Midbrain (tissue), 1 donor: ENCODE data around the gene PIGZ.

ENCODE experiments used
- DNase-seq: peaks from one replicate; lab custom pipeline; 2025; lab: John Stamatoyannopoulos, UW

PIGZ gene

DNA sequence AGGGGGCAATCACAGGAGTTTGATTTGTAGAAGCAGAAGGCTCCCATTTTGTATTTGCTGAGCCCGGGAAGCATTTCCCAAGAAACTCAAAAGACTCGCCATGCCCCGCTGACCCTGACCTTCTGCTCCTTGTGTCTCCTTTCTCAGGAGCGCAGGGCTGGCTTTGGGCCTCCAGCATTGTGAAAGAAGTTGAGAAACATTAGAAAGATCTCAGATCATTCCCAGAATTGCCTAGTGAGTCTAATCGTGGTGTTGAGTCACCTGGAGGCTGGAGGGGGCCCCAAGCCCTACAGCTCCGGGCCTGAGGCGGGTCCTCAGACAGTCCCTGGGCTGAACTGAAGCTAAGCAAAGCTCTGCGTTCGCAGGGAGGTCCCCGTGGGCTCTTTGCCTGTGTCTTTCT lies 10.9 kb upstream of the PIGZ start:
- no peak for DNase-seq

- no peak for DNase-seq
These were observed 8.3 kb upstream of the PIGZ start for GRCh38 chr3:196976941-196977340.

DNA sequence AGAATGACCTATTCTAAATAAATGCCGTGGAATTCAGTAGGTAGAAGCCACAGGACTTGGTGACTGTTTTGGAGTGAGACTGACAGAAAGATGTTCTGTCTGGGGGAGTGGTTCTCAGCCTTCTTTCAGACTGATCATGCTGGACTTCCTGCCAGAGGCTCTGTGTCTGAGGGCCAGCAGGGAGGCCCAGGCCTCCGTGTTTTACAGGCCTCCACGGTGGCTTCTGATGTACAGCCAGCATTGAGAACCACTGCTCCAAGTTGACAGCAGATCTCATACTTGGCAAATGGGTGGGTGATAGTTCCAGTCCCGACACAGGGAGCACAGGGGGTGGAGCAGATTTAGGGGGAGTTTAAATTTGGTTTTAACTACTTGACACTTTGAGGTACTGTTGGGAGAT lies 6.7 kb upstream of the PIGZ start:
- no peak for DNase-seq

- no peak for DNase-seq
These were observed 6.0 kb upstream of the PIGZ start for GRCh38 chr3:196974661-196975060.

DNA sequence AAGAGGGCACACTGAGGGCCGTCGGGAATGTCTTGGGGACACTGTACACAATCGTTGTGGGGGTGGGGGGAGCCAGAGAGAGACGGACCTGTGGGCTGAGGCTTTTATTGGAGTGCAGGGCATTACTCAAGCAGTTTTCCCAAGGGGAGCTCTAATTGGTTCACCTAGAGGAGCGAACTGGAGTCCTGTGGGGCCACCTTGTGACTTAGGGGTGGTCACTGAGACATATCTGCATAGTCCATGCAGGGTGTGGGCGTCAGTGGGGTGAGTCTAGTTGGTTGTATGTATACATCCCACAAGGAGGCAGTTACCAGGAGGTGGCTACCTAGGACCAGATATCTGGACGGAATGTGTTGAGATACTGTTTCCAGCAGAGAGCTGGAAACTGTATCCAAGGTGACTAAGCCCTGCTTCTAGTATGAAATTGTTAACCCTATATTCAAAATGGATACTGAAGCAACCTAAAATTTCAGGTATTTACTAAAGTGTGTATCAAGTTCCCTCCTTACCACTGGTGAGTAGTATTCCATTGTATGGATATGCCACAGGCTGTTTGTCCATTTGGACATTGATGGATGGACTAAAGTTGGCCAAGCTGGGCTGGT lies 2.6 kb upstream of the PIGZ start:
- no peak for DNase-seq

GRCh38 chr3:196970547-196971093 lies 2.0 kb upstream of the PIGZ start:
- no peak for DNase-seq

DNA sequence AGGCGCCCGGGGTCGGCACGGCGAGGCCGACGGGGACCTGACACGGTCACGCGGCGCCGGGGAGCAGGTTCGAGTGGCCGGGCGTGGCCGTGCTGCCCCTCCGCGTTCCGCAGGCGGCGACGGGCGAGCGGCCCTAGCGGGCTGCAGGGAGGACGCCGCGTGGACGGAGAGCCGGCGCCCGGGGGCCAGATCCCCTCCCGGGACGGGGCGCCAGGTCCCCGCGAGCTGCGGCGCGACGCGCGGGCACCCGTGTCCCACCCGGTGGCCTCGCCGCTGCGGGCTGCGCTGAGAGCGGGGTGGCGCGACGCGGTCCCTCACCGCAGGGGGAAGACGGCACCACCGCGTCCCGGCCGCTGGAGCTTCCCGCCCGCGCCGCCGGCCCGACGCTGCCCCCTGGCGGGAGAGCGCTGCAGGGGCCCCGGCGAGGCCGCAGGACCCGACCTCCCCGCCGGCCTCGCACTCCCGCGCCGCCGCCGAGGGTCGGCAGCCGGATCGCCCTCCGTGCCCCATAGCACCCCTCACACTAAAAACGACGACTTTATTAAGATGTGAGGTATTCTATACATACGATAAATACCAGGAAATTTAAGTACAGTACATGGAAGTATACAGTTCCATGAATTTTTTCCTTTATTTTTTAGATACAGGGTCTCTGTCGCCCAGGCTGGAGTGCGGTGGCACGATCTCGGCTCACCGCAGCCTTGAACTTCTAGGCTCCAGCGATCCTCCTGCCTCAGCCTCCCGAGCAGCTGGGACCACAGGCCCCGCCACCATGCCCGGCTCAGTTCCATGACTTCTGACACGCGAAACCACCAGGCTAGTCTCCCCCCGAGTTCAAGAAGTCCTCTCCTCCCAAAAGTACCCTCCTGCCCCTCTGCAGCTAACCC lies 1.3 kb upstream of the PIGZ start:
- peak; percentile 55 for DNase-seq

DNA sequence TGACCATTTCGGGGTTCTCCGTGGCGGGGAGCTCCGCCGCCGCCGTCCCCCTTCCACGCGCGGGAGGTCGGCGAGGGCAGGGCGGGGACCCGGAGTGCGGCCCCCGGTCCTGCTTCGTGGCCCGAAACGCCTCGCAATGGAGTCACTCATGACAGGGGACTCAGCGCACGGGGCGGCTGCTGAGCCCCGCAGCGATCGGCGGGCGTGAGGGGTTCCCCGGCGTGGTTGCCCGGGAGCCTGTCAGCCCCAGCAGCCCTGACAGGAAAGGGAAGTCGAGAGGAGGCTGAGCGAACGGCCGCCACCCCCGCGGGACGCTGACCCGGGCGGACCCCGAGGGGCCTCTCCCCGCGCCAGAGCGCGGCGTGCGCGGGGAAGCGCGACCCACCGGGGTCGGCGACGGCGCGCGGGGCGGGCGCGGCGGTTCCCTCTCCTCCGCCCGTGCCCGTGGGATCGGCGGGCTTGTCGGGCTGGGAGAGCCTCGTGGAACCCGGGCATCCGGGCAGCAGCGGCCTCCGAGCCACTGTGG lies 564 bp upstream of the PIGZ start:
- DNase-seq: no peak

- no peak for DNase-seq
These were observed 1.0 kb downstream of the PIGZ start for GRCh38 chr3:196967412-196968232.

- no peak for DNase-seq
These were observed 1.9 kb downstream of the PIGZ start for GRCh38 chr3:196966526-196967401.

DNA sequence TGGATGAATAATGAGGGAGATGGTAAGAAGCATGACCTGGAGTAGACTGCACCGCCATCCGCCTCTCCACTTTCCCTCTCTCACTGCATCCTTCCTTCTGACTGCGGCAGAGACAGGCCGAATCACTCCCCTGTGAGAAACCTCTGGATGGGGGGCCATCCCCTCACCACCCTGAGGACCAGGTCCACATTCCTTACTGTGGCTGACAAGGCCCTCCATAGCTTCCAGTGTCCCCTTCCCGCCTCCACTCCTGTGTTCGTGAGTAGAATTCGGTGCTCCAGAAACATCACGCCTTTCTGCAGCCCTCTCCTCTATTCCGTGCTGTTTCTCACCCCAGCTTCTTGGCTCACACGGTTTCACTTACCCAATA lies 2.8 kb downstream of the PIGZ start:
- no peak for DNase-seq

DNA sequence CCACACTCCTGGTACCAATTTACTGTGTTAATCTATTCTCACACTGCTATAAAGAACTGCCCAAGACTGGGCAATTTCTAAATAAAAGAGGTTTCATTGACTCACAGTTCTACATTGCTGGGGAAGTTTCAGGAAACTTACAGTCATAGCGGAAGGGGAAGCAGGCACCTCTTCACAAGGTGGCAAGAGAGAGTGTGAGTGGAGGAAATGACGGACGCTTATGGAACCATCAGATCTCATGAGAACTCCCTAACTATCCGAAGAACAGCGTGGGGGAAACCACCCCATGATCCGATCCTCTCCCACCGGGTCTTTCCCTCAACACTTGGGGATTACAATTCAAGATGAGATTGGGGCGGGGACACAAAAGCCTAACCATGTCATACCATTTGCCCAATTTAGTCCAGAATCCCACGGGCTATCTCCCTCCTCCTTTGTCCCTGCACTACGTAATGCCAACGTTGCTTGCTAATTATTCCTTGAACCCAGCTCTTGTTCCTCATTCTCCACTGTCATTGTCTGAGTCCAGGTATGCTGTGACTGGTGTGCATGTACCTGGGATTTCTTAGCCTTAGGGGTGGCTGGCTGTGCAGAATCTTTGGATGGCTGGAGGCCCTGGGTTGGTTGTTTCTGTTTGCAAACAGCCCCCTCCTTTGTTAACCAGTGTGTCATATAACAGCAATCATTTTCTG lies 3.4 kb downstream of the PIGZ start:
- no peak for DNase-seq

- no peak for DNase-seq
These were observed 5.0 kb downstream of the PIGZ start for GRCh38 chr3:196963631-196963953.

- DNase-seq: no peak
These were observed 5.6 kb downstream of the PIGZ start for GRCh38 chr3:196962930-196963630.

GRCh38 chr3:196962108-196962929 lies 6.3 kb downstream of the PIGZ start:
- DNase-seq: no peak

- no peak for DNase-seq
These were observed 13.8 kb downstream of the PIGZ start for GRCh38 chr3:196954832-196955231.

DNA sequence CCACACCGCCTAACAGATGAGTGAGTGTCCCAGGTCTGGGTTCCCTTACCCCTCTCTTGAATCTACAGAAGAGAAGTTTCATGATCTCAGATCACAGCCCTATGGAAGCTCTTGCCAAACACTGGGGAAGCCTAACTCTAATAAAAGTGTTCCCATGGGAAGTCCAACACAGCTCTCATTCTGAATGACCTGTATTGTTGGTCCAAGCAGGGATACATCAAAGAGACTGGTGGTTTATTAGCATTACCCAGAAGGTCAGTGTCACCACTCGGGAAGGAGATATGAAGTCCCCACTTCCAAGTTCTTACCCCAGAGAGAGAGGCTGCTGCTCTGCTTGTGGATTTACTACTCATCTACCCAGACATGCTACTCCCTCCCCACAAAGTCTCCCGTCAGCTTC lies 17.3 kb downstream of the PIGZ start:
- DNase-seq: no peak

GRCh38 chr3:196949750-196950149 lies 18.9 kb downstream of the PIGZ start:
- DNase-seq: no peak

DNA sequence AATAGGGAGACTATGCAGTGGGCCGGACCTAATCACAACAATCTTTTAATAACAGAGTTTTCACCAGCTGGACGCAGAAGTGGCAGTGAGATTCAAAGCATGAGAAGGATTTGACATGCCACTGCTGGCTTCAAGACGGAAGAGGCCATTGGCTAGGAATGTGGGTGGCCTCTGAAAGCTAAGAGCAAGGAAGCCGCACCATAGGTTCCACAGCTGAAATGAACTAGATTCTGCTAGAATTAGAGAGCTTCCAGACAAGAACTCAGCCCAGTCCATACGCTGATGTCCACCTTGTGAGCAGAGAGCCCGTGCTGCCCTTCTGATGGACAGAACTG lies 19.4 kb downstream of the PIGZ start:
- DNase-seq: no peak
